DOHH2 (cell line): ENCODE data around the gene ABCA2.

ENCODE experiments used
- CTCF ChIP-seq: fragments of 200-600 bp; sonication (generic); IDR thresholded peaks from one replicate; pipeline ENCODE4 v1.5.1; 2014; ENCODE audit warnings: antibody characterized with exemption, mild to moderate bottlenecking, low read depth, low read length; ENCODE audit not compliant: poor library complexity, severe bottlenecking
- EZH2phosphoT487 ChIP-seq: fragments of 200-600 bp; sonication (generic); IDR thresholded peaks from 2 replicates; pipeline ENCODE4 v1.6.1; 2017; ENCODE audit warnings: borderline replicate concordance, mild to moderate bottlenecking, antibody characterized with exemption, low read length, moderate library complexity, mixed read lengths

GRCh38 chr9:137017791-137018497 lies 10.1 kb downstream of the ABCA2 start:
- no peak for TF ChIP-seq CTCF
- no peak for TF ChIP-seq EZH2phosphoT487
